GM20000 (cell line): ENCODE measurements around the gene ZNF106.

Source experiments
- DNase-seq: peaks from one replicate; pipeline ENCODE4 v3.0.0; 2012; ENCODE audit warnings: low spot score
- CTCF ChIP-seq: IDR thresholded peaks from 2 replicates; pipeline ENCODE4 v1.5.1; 2012; ENCODE audit warnings: mild to moderate bottlenecking, control low read depth; ENCODE audit errors: extremely low read depth, missing control alignments

ZNF106 gene

GRCh38 chr15:42490671-42491538 lies at the start of gene ZNF106:
Gene ZNF106, minus strand, starts transcription at chr15:42491141. Its CDS starts 18,852 bp downstream, at chr15:42472289.
- DNase-seq = peak; percentile 91
- no peak for TF ChIP-seq CTCF

- TF ChIP-seq CTCF = no peak
- no peak for DNase-seq
These were observed 42.3 kb upstream of the ZNF106 start for GRCh38 chr15:42533246-42533645.

GRCh38 chr15:42528970-42529369 lies 38.0 kb upstream of the ZNF106 start:
- no peak for DNase-seq
- no peak for TF ChIP-seq CTCF

GRCh38 chr15:42523331-42523730 lies 32.4 kb upstream of the ZNF106 start:
- DNase-seq = no peak
- TF ChIP-seq CTCF = no peak

GRCh38 chr15:42511007-42511391 lies 20.1 kb upstream of the ZNF106 start:
- no peak for DNase-seq

GRCh38 chr15:42510258-42511006 lies 19.5 kb upstream of the ZNF106 start:
- no peak for TF ChIP-seq CTCF
- no peak for DNase-seq

More at GRCh38 chr15:42511007-42511391, 20.1 kb upstream of the ZNF106 start:
- no peak for TF ChIP-seq CTCF

GRCh38 chr15:42508263-42508690 lies 17.3 kb upstream of the ZNF106 start:
- no peak for TF ChIP-seq CTCF
- DNase-seq = no peak
